ENCODE measurements around the gene KIRREL3. TPM values are rescaled to one million over a fixed set of nuclear protein-coding genes. Genes with fewer than 3 reads are reported as not detected.

The KIRREL3 gene
- total RNA-seq, 4 donors from 2014 or later = 0.19 TPM; not detected in 3

- no peak overlapping the region for H3K27ac ChIP-seq
- no peaks in the 10 kb centered on the region for H3K36me3 ChIP-seq
- intact Hi-C loops (cut with DNase I) = no loop called here
- peaks cover 0 to 46% (median 6%) of the 10 kb centered on the region in 3 donors for H3K4me1 ChIP-seq
- TF ChIP-seq, protein P1, sequence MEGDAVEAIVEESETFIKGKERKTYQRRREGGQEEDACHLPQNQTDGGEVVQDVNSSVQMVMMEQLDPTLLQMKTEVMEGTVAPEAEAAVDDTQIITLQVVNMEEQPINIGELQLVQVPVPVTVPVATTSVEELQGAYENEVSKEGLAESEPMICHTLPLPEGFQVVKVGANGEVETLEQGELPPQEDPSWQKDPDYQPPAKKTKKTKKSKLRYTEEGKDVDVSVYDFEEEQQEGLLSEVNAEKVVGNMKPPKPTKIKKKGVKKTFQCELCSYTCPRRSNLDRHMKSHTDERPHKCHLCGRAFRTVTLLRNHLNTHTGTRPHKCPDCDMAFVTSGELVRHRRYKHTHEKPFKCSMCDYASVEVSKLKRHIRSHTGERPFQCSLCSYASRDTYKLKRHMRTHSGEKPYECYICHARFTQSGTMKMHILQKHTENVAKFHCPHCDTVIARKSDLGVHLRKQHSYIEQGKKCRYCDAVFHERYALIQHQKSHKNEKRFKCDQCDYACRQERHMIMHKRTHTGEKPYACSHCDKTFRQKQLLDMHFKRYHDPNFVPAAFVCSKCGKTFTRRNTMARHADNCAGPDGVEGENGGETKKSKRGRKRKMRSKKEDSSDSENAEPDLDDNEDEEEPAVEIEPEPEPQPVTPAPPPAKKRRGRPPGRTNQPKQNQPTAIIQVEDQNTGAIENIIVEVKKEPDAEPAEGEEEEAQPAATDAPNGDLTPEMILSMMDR (IDR thresholded peaks at IDR 0.05) = no peak
- no peak for TF ChIP-seq POLR2A (IDR thresholded peaks at IDR 0.05)
- H3K27me3 ChIP-seq = peaks cover 0 to 15% (median 0%) of the 10 kb centered on the region in 4 donors
- 77 to 89% methylated on average over 2 of the region's 2 CpGs for WGBS, 2 donors
- DNase-seq = no peak
- no peak overlapping the region for H3K4me3 ChIP-seq
- H3K9me3 ChIP-seq = no peaks in the 10 kb centered on the region
These were observed 578.1 kb downstream of the KIRREL3 start for GRCh38 chr11:126422446-126422845.

DNA sequence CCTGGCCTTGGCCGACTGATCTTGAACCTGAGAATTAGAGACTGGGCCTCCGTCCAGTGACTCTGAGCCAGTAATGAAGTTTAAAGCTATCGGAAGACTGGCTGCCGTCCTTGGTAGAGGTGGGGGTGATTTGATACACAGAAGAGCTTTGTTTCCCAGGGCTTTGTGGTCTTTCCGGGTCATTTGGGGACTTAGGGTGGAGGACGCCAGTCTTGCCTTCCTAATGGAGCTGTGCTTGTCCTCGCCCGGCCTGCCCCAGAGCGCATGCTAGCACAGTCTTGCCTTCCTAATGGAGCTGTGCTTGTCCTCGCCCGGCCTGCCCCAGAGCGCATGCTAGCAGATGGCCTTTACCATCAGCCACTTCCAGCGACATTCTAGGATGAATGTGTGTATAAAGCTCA is 579.3 kb downstream of the KIRREL3 start:
- H3K27me3 ChIP-seq = peaks cover 0 to 15% (median 0%) of the 10 kb centered on the region in 4 donors

DNA sequence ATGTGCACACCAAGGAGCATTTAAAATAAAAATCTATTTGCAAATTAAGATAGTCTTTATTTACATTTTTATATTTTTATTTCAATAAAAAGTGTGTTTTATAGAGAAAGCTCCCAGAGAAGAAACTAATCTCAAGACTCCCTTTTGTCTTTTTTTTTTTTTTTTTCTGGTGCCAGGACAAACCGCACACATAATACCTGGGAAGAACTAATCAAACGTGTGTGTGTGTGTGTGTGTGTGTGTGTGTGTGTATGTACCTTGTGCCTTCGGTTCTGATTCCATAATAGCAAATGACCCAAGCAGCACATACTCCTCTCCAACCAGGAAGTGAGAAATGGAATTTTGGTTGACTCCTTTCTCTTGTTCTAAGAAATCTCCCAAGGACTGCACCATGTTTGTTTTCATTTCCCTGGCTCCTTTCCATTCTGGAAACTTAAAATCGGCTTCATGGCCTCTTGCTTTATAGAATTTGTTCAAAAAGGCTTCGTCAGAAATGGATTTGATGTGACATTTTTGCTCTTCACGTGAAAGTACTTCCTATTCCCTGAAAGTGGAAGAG is 579.8 kb downstream of the KIRREL3 start:
- Histone ChIP-seq H3K36me3 (no peaks in the 10 kb centered on the region), H3K27ac (peak overlapping the region in 3 of 4 donors; percentile 38 to 45 (median 44)), H3K4me3 (no peak overlapping the region), H3K27me3 (peaks cover 0 to 15% (median 0%) of the 10 kb centered on the region in 4 donors), H3K9me3 (no peaks in the 10 kb centered on the region), H3K4me1 (peaks cover 14 to 54% (median 15%) of the 10 kb centered on the region in 3 donors)
- intact Hi-C loops (cut with DNase I) = no loop called here
- DNase-seq = no peak
- 50 to 58% methylated on average over 6 of the region's 6 CpGs for WGBS, 2 donors
- no peak for TF ChIP-seq POLR2A (IDR thresholded peaks at IDR 0.05)
- TF ChIP-seq, protein P1 (IDR thresholded peaks at IDR 0.05) = no peak

More for the DNA sequence above, 579.3 kb downstream of the KIRREL3 start:
- intact Hi-C loops (cut with DNase I) = no loop called here
- no peaks in the 10 kb centered on the region for H3K9me3 ChIP-seq
- no peak overlapping the region for H3K4me3 ChIP-seq
- peaks cover 9 to 49% (median 10%) of the 10 kb centered on the region in 3 donors for H3K4me1 ChIP-seq
- no peak for TF ChIP-seq POLR2A (IDR thresholded peaks at IDR 0.05)
- TF ChIP-seq, protein P1 (IDR thresholded peaks at IDR 0.05) = no peak
- no peaks in the 10 kb centered on the region for H3K36me3 ChIP-seq
- 84% methylated on average over 7 to 9 of the region's 13 CpGs for WGBS, 2 donors
- no peak for DNase-seq
- peak overlapping the region in 3 of 4 donors; percentile 36 to 45 (median 38) for H3K27ac ChIP-seq

GRCh38 chr11:126419801-126420697 is 580.5 kb downstream of the KIRREL3 start:
- Histone ChIP-seq H3K27ac (peak overlapping the region in 3 of 4 donors; percentile 32 to 44 (median 42)), H3K36me3 (no peaks in the 10 kb centered on the region), H3K9me3 (no peaks in the 10 kb centered on the region), H3K4me1 (peaks cover 21 to 61% (median 22%) of the 10 kb centered on the region in 3 donors), H3K4me3 (no peak overlapping the region), H3K27me3 (peaks cover 0 to 15% (median 0%) of the 10 kb centered on the region in 4 donors)
- intact Hi-C loops (cut with DNase I) = no loop called here
- TF ChIP-seq, protein P1 (IDR thresholded peaks at IDR 0.05) = no peak
- TF ChIP-seq POLR2A (IDR thresholded peaks at IDR 0.05) = no peak
- WGBS, 2 donors = 62 to 71% methylated on average over 11 of the region's 11 CpGs
- no peak for DNase-seq

DNA sequence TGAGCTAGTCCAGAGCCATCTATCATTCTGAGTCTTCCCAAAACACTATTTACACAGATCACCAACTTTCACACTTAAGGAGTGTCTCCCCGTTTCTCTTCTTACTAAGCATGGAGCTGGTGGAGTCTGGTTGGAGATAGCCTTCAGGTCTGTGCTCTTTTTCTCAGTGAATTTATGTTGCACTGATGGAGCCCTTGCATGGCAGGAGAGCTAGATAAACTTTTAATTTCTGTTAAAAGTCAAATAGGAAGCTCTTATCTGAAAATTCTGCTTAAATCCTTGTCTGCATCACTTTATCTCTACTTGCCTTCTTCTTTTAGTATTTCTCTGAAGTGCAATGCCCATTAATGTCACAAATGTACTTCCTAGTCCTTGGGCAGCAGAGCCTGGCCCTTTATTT is 581.7 kb downstream of the KIRREL3 start:
- TF ChIP-seq, protein P1 (IDR thresholded peaks at IDR 0.05) = no peak
- TF ChIP-seq POLR2A (IDR thresholded peaks at IDR 0.05) = no peak
- H3K9me3 ChIP-seq = no peaks in the 10 kb centered on the region
- peaks cover 0 to 4% (median 0%) of the 10 kb centered on the region in 3 donors for H3K36me3 ChIP-seq
- H3K4me3 ChIP-seq = no peak overlapping the region
- peak overlapping the region in 2 of 4 donors; percentile 11 to 44 for H3K27ac ChIP-seq
- WGBS, 2 donors = 0% methylated on average over 1 of the region's 1 CpG
- peaks cover 29 to 73% (median 33%) of the 10 kb centered on the region in 3 donors for H3K4me1 ChIP-seq
- H3K27me3 ChIP-seq = peaks cover 0 to 4% (median 0%) of the 10 kb centered on the region in 4 donors
- intact Hi-C loops (cut with DNase I) = no loop called here
- no peak for DNase-seq

All from esophagus squamous epithelium (tissue), 5 donors.